DOHH2 (cell line): ENCODE results near the gene PTGES.

Experiments
- H3F3A ChIP-seq: fragments of 200-600 bp; sonication (generic), shearing (Covaris generic); 2 replicates; pipeline ENCODE4 v1.6.0; 2016; ENCODE audit warnings: antibody characterized with exemption, mild to moderate bottlenecking; ENCODE audit not compliant: control insufficient read depth, insufficient read depth
- H3K27ac ChIP-seq: fragments of 200-600 bp; sonication (generic); 2 replicates; pipeline ENCODE4 v1.5.1; 2014; ENCODE audit warnings: low read depth, mild to moderate bottlenecking, low read length, moderate library complexity
- H3K27me3 ChIP-seq: fragments of 200-600 bp; sonication (generic); 2 replicates; pipeline ENCODE4 v1.6.1; 2014; ENCODE audit warnings: mild to moderate bottlenecking, low read length, mixed read lengths; ENCODE audit not compliant: control insufficient read depth
- H3K36me3 ChIP-seq: fragments of 200-600 bp; sonication (generic); 2 replicates; pipeline ENCODE4 v1.6.1; 2014; ENCODE audit warnings: mild to moderate bottlenecking, low read length, moderate library complexity, mixed read lengths; ENCODE audit not compliant: control insufficient read depth
- H3K4me1 ChIP-seq: fragments of 200-600 bp; sonication (generic); 2 replicates; pipeline ENCODE4 v1.6.1; 2014; ENCODE audit warnings: mild to moderate bottlenecking, low read length, mixed read lengths; ENCODE audit not compliant: control insufficient read depth
- H3K4me2 ChIP-seq: fragments of 200-600 bp; sonication (generic); 2 replicates; pipeline ENCODE4 v1.6.0; 2014; ENCODE audit warnings: mild to moderate bottlenecking, low read length, moderate library complexity
- H3K4me3 ChIP-seq: fragments of 200-600 bp; sonication (generic); 2 replicates; pipeline ENCODE4 v1.5.1; 2014; ENCODE audit warnings: mild to moderate bottlenecking, low read length, mixed read lengths
- H3K79me2 ChIP-seq: fragments of 200-600 bp; sonication (generic); 2 replicates; pipeline ENCODE4 v1.6.1; 2014; ENCODE audit warnings: mild to moderate bottlenecking, low read length, mixed read lengths; ENCODE audit not compliant: control insufficient read depth
- H3K9me2 ChIP-seq: fragments of 200-600 bp; sonication (generic); replicated peaks from 2 replicates; pipeline ENCODE4 v1.6.1; 2014; ENCODE audit warnings: mild to moderate bottlenecking, low read length, mixed read lengths; ENCODE audit not compliant: control insufficient read depth
- H3K9me3 ChIP-seq: fragments of 200-600 bp; sonication (generic); 2 replicates; pipeline ENCODE4 v1.6.1; 2014; ENCODE audit warnings: antibody characterized with exemption, low read length, mixed read lengths; ENCODE audit not compliant: control insufficient read depth, insufficient read depth
- H4K20me1 ChIP-seq: fragments of 200-600 bp; sonication (generic); 2 replicates; pipeline ENCODE4 v1.6.0; 2014; ENCODE audit warnings: low read depth, mild to moderate bottlenecking, antibody characterized with exemption, low read length, moderate library complexity; ENCODE audit not compliant: control insufficient read depth, insufficient read depth
- EZH2phosphoT487 ChIP-seq: fragments of 200-600 bp; sonication (generic); IDR thresholded peaks from 2 replicates; pipeline ENCODE4 v1.6.1; 2017; ENCODE audit warnings: borderline replicate concordance, mild to moderate bottlenecking, antibody characterized with exemption, low read length, moderate library complexity, mixed read lengths
- TF ChIP-seq, protein P1 (sequence below): fragments of 200-600 bp; sonication (generic); IDR thresholded peaks from one replicate; pipeline ENCODE4 v1.5.1; 2014; ENCODE audit warnings: antibody characterized with exemption, mild to moderate bottlenecking, low read depth, low read length; ENCODE audit not compliant: poor library complexity, severe bottlenecking

Gene PTGES

DNA sequence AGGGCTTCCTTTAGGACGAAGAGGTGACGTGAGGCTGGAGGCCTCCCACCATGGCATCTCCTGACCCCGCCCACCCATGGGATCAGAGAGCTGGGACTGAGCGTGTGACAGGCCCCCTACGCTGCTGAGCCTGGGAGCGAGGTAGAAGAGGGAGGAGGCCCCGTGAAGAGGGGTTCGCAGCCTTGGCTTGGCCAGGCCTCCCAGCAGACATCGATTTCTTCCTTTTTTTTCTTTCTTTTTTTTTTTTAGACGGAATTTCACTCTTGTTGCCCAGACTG is 39.5 kb downstream of the PTGES start:
- Histone ChIP-seq H3K4me2 (no peak overlapping the region), H3K79me2 (no peaks in the 10 kb centered on the region), H3K9me3 (no peaks in the 10 kb centered on the region), H3F3A (no peaks in the 10 kb centered on the region), H3K36me3 (no peaks in the 10 kb centered on the region), H3K27me3 (peaks cover 2% of the 10 kb centered on the region; the same call in 1 of the 2 replicates), H3K9me2 (no peaks in the 10 kb centered on the region), H4K20me1 (no peaks in the 10 kb centered on the region), H3K4me1 (no peaks in the 10 kb centered on the region), H3K4me3 (no peak overlapping the region), H3K27ac (no peak overlapping the region)
- TF ChIP-seq, protein P1, sequence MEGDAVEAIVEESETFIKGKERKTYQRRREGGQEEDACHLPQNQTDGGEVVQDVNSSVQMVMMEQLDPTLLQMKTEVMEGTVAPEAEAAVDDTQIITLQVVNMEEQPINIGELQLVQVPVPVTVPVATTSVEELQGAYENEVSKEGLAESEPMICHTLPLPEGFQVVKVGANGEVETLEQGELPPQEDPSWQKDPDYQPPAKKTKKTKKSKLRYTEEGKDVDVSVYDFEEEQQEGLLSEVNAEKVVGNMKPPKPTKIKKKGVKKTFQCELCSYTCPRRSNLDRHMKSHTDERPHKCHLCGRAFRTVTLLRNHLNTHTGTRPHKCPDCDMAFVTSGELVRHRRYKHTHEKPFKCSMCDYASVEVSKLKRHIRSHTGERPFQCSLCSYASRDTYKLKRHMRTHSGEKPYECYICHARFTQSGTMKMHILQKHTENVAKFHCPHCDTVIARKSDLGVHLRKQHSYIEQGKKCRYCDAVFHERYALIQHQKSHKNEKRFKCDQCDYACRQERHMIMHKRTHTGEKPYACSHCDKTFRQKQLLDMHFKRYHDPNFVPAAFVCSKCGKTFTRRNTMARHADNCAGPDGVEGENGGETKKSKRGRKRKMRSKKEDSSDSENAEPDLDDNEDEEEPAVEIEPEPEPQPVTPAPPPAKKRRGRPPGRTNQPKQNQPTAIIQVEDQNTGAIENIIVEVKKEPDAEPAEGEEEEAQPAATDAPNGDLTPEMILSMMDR, result no peak
- no peak for TF ChIP-seq EZH2phosphoT487

DNA sequence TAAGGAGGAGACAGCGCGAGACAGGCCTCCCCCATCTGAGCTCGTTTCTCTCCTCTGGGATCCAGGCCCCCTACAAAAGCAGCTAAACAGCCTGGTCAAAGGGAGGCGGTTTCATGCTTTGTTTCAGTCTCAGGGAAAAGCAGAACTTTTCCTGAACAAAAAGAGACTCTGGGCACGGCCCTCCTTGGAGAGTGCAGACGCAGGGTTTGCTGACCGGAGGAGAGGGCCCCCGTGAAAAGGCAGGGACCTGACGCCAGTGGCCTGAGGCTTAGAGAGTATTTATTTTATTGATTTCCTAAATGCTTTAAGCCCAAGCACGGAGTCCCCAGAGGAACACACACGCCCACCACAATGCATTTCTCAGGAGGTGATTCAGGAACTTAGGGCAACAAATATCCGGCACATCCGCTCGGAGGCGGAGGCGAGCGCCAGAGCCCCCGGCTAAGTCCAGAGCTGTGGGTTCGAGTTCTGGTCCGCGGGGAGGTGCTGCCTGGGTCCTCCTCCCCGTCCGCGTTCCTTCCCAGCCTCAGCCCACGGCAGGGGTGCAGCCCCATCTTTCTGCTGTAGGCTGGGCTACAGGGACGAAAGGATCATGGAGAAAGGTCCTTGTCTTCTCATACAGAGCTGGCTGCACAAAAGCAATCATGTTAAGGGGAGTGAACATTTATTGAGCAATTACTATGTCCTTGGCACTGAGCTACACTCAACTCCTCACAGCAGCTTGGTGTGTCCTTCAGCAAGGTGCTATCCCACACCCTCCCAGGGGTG is 40.0 kb downstream of the PTGES start:
- H3K27ac ChIP-seq, result no peak overlapping the region
- H3K9me2 ChIP-seq, result no peaks in the 10 kb centered on the region
- no peaks in the 10 kb centered on the region for H3K36me3 ChIP-seq
- no peak overlapping the region for H3K4me2 ChIP-seq
- H3K79me2 ChIP-seq, result no peaks in the 10 kb centered on the region
- no peaks in the 10 kb centered on the region for H3K4me1 ChIP-seq
- peaks cover 2% of the 10 kb centered on the region; the same call in 1 of the 2 replicates for H3K27me3 ChIP-seq
- TF ChIP-seq, protein P1, result no peak
- no peak for TF ChIP-seq EZH2phosphoT487
- H3K9me3 ChIP-seq, result no peaks in the 10 kb centered on the region
- H3F3A ChIP-seq, result no peaks in the 10 kb centered on the region
- no peak overlapping the region for H3K4me3 ChIP-seq
- H4K20me1 ChIP-seq, result no peaks in the 10 kb centered on the region

- Histone ChIP-seq H3K4me3 (no peak overlapping the region), H3K36me3 (no peaks in the 10 kb centered on the region), H3K79me2 (no peaks in the 10 kb centered on the region), H3K9me2 (no peaks in the 10 kb centered on the region), H3K27me3 (peaks cover 2% of the 10 kb centered on the region; the same call in 1 of the 2 replicates), H3K9me3 (no peaks in the 10 kb centered on the region), H3K4me1 (no peaks in the 10 kb centered on the region), H3K27ac (no peak overlapping the region), H4K20me1 (no peaks in the 10 kb centered on the region), H3K4me2 (no peak overlapping the region), H3F3A (no peaks in the 10 kb centered on the region)
- no peak for TF ChIP-seq EZH2phosphoT487
- TF ChIP-seq, protein P1, result no peak
These were observed 42.7 kb downstream of the PTGES start for GRCh38 chr9:129710169-129710453.
